HEK293 (cell line): ENCODE measurements around the gene FGD4.

Source experiments
- CTCF ChIA-PET: fragments of 350-600 bp; formaldehyde crosslinking; extraction: SDS; loops from one replicate; lab custom pipeline; 2021; ENCODE audit warnings: antibody characterized with exemption; lab: Yijun Ruan, JAX
- POLR2A ChIA-PET: fragments of 300-600 bp; formaldehyde crosslinking; extraction: SDS; loops from one replicate; lab custom pipeline; 2020; ENCODE audit warnings: antibody characterized with exemption, inconsistent platforms; lab: Yijun Ruan, JAX
- H3K27ac ChIP-seq: fragments of 200-500 bp; sonication (Bioruptor generic); 2 replicates; pipeline ENCODE4 v1.5.1; 2014; ENCODE audit warnings: low read depth, low read length, control low read depth, inconsistent platforms; ENCODE audit errors: extremely low read depth
- H3K36me3 ChIP-seq, 2 experiments: fragments of 200-500 bp in 1 of 2; sonication (Bioruptor generic) in 1 of 2; 1 replicate in 1 of 2; 2 replicates in 1 of 2; pipeline ENCODE4 v1.5.1; 2014 to 2017; ENCODE audit warnings: inconsistent platforms in 2 of 2, low read length in 2 of 2; ENCODE audit not compliant: control insufficient read depth in 2 of 2, insufficient read depth in 1 of 2
- H3K4me1 ChIP-seq: fragments of 200-500 bp; sonication (Bioruptor generic); 2 replicates; pipeline ENCODE4 v1.5.1; 2014; ENCODE audit warnings: mild to moderate bottlenecking, low read length, inconsistent platforms; ENCODE audit not compliant: control insufficient read depth, insufficient read depth
- H3K4me3 ChIP-seq: 2 replicates; pipeline ENCODE4 v1.5.1; 2011; ENCODE audit warnings: low read depth, mild to moderate bottlenecking, control low read depth, low read length, moderate library complexity
- H3K9me3 ChIP-seq: fragments of 200-500 bp; sonication (Bioruptor generic); 2 replicates; pipeline ENCODE4 v1.5.1; 2014; ENCODE audit warnings: low read depth, low read length, inconsistent platforms; ENCODE audit not compliant: control insufficient read depth, insufficient read depth
- BCL11A ChIP-seq: fragments of 450-650 bp; formaldehyde crosslinking; IDR thresholded peaks from 2 replicates; pipeline ENCODE4 v1.5.1; 2016; ENCODE audit warnings: low read depth, missing biosample characterization, missing genetic modification characterization
- CTCF ChIP-seq: fragments of 450-650 bp; formaldehyde crosslinking; IDR thresholded peaks from 2 replicates; pipeline ENCODE4 v1.5.1; 2016; ENCODE audit warnings: missing biosample characterization, missing genetic modification characterization
- HOXC10 ChIP-seq: sonication (generic); formaldehyde crosslinking; IDR thresholded peaks from 2 replicates; pipeline ENCODE4 v1.8.1; 2023; ENCODE audit warnings: mild to moderate bottlenecking, missing genetic modification reagents
- KLF16 ChIP-seq: fragments of 450-650 bp; formaldehyde crosslinking; IDR thresholded peaks from 2 replicates; pipeline ENCODE4 v1.5.1; 2017; ENCODE audit warnings: missing biosample characterization, missing genetic modification characterization
- KLF7 ChIP-seq: fragments of 450-650 bp; formaldehyde crosslinking; IDR thresholded peaks from 2 replicates; pipeline ENCODE4 v1.5.1; 2016; ENCODE audit warnings: missing biosample characterization, missing genetic modification characterization, borderline replicate concordance
- MEIS1 ChIP-seq: sonication (generic); formaldehyde crosslinking; IDR thresholded peaks from 2 replicates; pipeline ENCODE4 v1.8.1; 2022; ENCODE audit warnings: missing genetic modification reagents, mild to moderate bottlenecking, borderline replicate concordance
- MYNN ChIP-seq: fragments of 450-650 bp; formaldehyde crosslinking; IDR thresholded peaks from 2 replicates; pipeline ENCODE4 v1.5.1; 2016; ENCODE audit warnings: missing biosample characterization, missing genetic modification characterization, borderline replicate concordance
- OSR2 ChIP-seq: fragments of 450-650 bp; formaldehyde crosslinking; IDR thresholded peaks from 2 replicates; pipeline ENCODE4 v1.5.1; 2016; ENCODE audit warnings: missing biosample characterization, missing genetic modification characterization
- SCRT2 ChIP-seq: fragments of 450-650 bp; formaldehyde crosslinking; IDR thresholded peaks from 2 replicates; pipeline ENCODE4 v1.5.1; 2016; ENCODE audit warnings: missing biosample characterization, missing genetic modification characterization
- SETDB1 ChIP-seq: IDR thresholded peaks from one replicate; pipeline ENCODE4 v1.6.1; 2017; ENCODE audit warnings: mild to moderate bottlenecking, low read length, moderate library complexity, mixed read lengths; ENCODE audit not compliant: insufficient read length
- WT1 ChIP-seq: fragments of 450-650 bp; formaldehyde crosslinking; IDR thresholded peaks from 2 replicates; pipeline ENCODE4 v1.5.1; 2016; ENCODE audit warnings: missing biosample characterization, missing genetic modification characterization
- YY1 ChIP-seq: fragments of 450-650 bp; formaldehyde crosslinking; IDR thresholded peaks from 2 replicates; pipeline ENCODE4 v1.5.1; 2018; ENCODE audit warnings: missing biosample characterization, missing genetic modification characterization
- ZBTB21 ChIP-seq: fragments of 450-650 bp; formaldehyde crosslinking; IDR thresholded peaks from 2 replicates; pipeline ENCODE4 v1.5.1; 2017; ENCODE audit warnings: missing biosample characterization, missing genetic modification characterization
- ZBTB48 ChIP-seq: fragments of 450-650 bp; formaldehyde crosslinking; IDR thresholded peaks from 2 replicates; pipeline ENCODE4 v1.5.1; 2016; ENCODE audit warnings: missing biosample characterization, missing genetic modification characterization
- ZBTB7A ChIP-seq: fragments of 450-650 bp; formaldehyde crosslinking; IDR thresholded peaks from 2 replicates; pipeline ENCODE4 v1.5.1; 2016; ENCODE audit warnings: low read depth, missing biosample characterization, missing genetic modification characterization
- ZEB2 ChIP-seq: fragments of 450-650 bp; formaldehyde crosslinking; IDR thresholded peaks from 2 replicates; pipeline ENCODE4 v1.5.1; 2016; ENCODE audit warnings: missing biosample characterization, missing genetic modification characterization
- ZFP69B ChIP-seq: fragments of 450-650 bp; formaldehyde crosslinking; IDR thresholded peaks from 2 replicates; pipeline ENCODE4 v1.5.1; 2016; ENCODE audit warnings: missing biosample characterization, missing genetic modification characterization
- ZNF146 ChIP-seq: fragments of 450-650 bp; formaldehyde crosslinking; IDR thresholded peaks from 2 replicates; pipeline ENCODE4 v1.5.1; 2016; ENCODE audit warnings: missing biosample characterization, missing genetic modification characterization
- ZNF221 ChIP-seq: fragments of 450-650 bp; formaldehyde crosslinking; IDR thresholded peaks from 2 replicates; pipeline ENCODE4 v1.5.1; 2017; ENCODE audit warnings: missing biosample characterization, missing genetic modification characterization, borderline replicate concordance
- ZNF324 ChIP-seq: fragments of 450-650 bp; formaldehyde crosslinking; IDR thresholded peaks from 2 replicates; pipeline ENCODE4 v1.5.1; 2016; ENCODE audit warnings: missing biosample characterization, missing genetic modification characterization
- ZNF391 ChIP-seq: fragments of 450-650 bp; formaldehyde crosslinking; IDR thresholded peaks from 2 replicates; pipeline ENCODE4 v1.5.1; 2016; ENCODE audit warnings: low read depth, missing biosample characterization, missing genetic modification characterization, borderline replicate concordance
- ZNF473 ChIP-seq: fragments of 450-650 bp; formaldehyde crosslinking; IDR thresholded peaks from 2 replicates; pipeline ENCODE4 v1.5.1; 2017; ENCODE audit warnings: missing biosample characterization, missing genetic modification characterization
- ZNF747 ChIP-seq: fragments of 450-650 bp; formaldehyde crosslinking; IDR thresholded peaks from 2 replicates; pipeline ENCODE4 v1.5.1; 2016; ENCODE audit warnings: missing biosample characterization, missing genetic modification characterization
- ZNF791 ChIP-seq: fragments of 450-650 bp; formaldehyde crosslinking; IDR thresholded peaks from 2 replicates; pipeline ENCODE4 v1.5.1; 2016; ENCODE audit warnings: missing biosample characterization, missing genetic modification characterization
- ZSCAN23 ChIP-seq: fragments of 450-650 bp; formaldehyde crosslinking; IDR thresholded peaks from 2 replicates; pipeline ENCODE4 v1.5.1; 2016; ENCODE audit warnings: missing biosample characterization, missing genetic modification characterization

FGD4 gene

GRCh38 chr12:32680787-32681186 is 281.4 kb downstream of the FGD4 start:
- peak overlapping the region; percentile 98; the same call in 1 of the 2 replicates for H3K4me3 ChIP-seq
- H3K27ac ChIP-seq = no peak overlapping the region
- peaks cover 6% of the 10 kb centered on the region; the same call in 1 of the 2 replicates for H3K4me1 ChIP-seq
- no peak for TF ChIP-seq ZNF791 (tag by site-specific recombination)
- TF ChIP-seq MEIS1 = no peak
- no peak for TF ChIP-seq ZNF221
- TF ChIP-seq WT1 (tag by site-specific recombination) = no peak
- TF ChIP-seq KLF7 (tag by site-specific recombination) = no peak
- no peaks in the 10 kb centered on the region for H3K9me3 ChIP-seq
- peaks cover 8 to 17% of the 10 kb centered on the region in 2 experiments for H3K36me3 ChIP-seq
- CTCF ChIA-PET = interaction anchor here (0.7 kb wide), 1 partner anchor 9 kb away, joined by 6 read pairs; no protein-coding TSS in a partner anchor
- POLR2A ChIA-PET = no interaction called here

- TF ChIP-seq BCL11A (tag by site-specific recombination) = no peak
- no peak for TF ChIP-seq ZFP69B (tag by site-specific recombination)
- no peak for TF ChIP-seq CTCF (tag by site-specific recombination)
- TF ChIP-seq MYNN (tag by site-specific recombination) = no peak
- no peak for TF ChIP-seq KLF16
- TF ChIP-seq ZNF391 (tag by site-specific recombination) = no peak
- no peak for TF ChIP-seq ZBTB7A (tag by site-specific recombination)
- no peak for TF ChIP-seq ZNF473 (tag by site-specific recombination)
- no peak for TF ChIP-seq ZEB2 (tag by site-specific recombination)
- no peak for TF ChIP-seq ZBTB21 (tag by site-specific recombination)
- no peak for TF ChIP-seq ZBTB48 (tag by site-specific recombination)
- TF ChIP-seq ZSCAN23 (tag by site-specific recombination) = no peak
- TF ChIP-seq SETDB1 = no peak
- TF ChIP-seq HOXC10 (CRISPR knock-in tag) = no peak
- TF ChIP-seq ZNF747 = no peak
- no peak for TF ChIP-seq ZNF146 (tag by site-specific recombination)
- no peak for TF ChIP-seq ZNF324 (tag by site-specific recombination)
- ChIA-PET CTCF (interaction anchor here (0.6 to 0.7 kb wide), 2 partner anchors 56 to 1310 kb away, joined by 3 read pairs; no protein-coding TSS in a partner anchor), POLR2A (interaction anchor here (0.6 kb wide), 1 partner anchor 22 kb away, joined by 3 read pairs; no protein-coding TSS in a partner anchor)
- peaks cover 8 to 22% of the 10 kb centered on the region in 2 experiments for H3K36me3 ChIP-seq
- H3K27ac ChIP-seq = no peak overlapping the region
- H3K4me3 ChIP-seq = no peak overlapping the region
- no peaks in the 10 kb centered on the region for H3K9me3 ChIP-seq
- H3K4me1 ChIP-seq = peaks cover 6% of the 10 kb centered on the region; the same call in 1 of the 2 replicates
These were observed 281.9 kb downstream of the FGD4 start for GRCh38 chr12:32681272-32681671.

GRCh38 chr12:32686340-32686739 is 287.0 kb downstream of the FGD4 start:
- no peaks in the 10 kb centered on the region for H3K9me3 ChIP-seq
- peaks cover 8 to 28% of the 10 kb centered on the region in 2 experiments for H3K36me3 ChIP-seq
- H3K4me1 ChIP-seq = 0 out of 2 replicates have a peak, but pooled peaks cover 3% of the 10 kb centered on the region
- TF ChIP-seq WT1 (tag by site-specific recombination) (no peak), YY1 (tag by site-specific recombination) (no peak), OSR2 (no peak), SCRT2 (tag by site-specific recombination) (no peak)
- ChIA-PET CTCF (interaction anchor here (0.6 to 0.7 kb wide), 2 partner anchors 252 to 710 kb away, joined by 3 read pairs; no protein-coding TSS in a partner anchor), POLR2A (interaction anchor here (1.3 kb wide), 1 partner anchor 13 kb away, joined by 3 read pairs; no protein-coding TSS in a partner anchor)
- H3K27ac ChIP-seq = no peak overlapping the region
- no peak overlapping the region for H3K4me3 ChIP-seq
